Smooth muscle cell of bladder (primary cell): ENCODE data around the gene ZDHHC22. TPM values are rescaled to one million over a fixed set of nuclear protein-coding genes. Genes with fewer than 3 reads are reported as not detected.

Experiments
- total RNA-seq: library from RNA; depleted of rRNA; stranded (reverse); fragments of >200 nt; gene quantifications from 2 replicates; pipeline ENCODE4 v1.2.3, GENCODE V29; 2014

Gene ZDHHC22
- total RNA-seq: not detected in 2 replicates

GRCh38 chr14:77141214-77142004 is at the start of gene ZDHHC22:
TSS of gene ZDHHC22 (minus strand) at chr14:77141791. CDS start at chr14:77139738, 2,053 bp downstream.

GRCh38 chr14:77181603-77182437 is 40.2 kb upstream of the ZDHHC22 start, which contains the start of gene TMEM63C:
TSS of gene TMEM63C (plus strand) at chr14:77181798. CDS start at chr14:77218814, 37,016 bp downstream.

GRCh38 chr14:77097700-77098528 is 43.7 kb downstream of the ZDHHC22 start, which contains the start of gene CIPC:
TSS of gene CIPC (plus strand) at chr14:77098258. CDS start at chr14:77105709, 7,451 bp downstream.

Other genes starting within 250 kb of the ZDHHC22 start
- 29.7 and 33.4 TPM in 2 replicates for gene IRF2BPL, start 113.1 kb downstream of the ZDHHC22 start, total RNA-seq
- gene CIPC, start 43.5 kb downstream of the ZDHHC22 start, total RNA-seq: 7.5 and 10.2 TPM in 2 replicates
- 0.65 and 0.71 TPM in 2 replicates for gene TMEM63C, start 40.0 kb upstream of the ZDHHC22 start, total RNA-seq
- not detected in 2 replicates for gene NGB, start 129.4 kb upstream of the ZDHHC22 start, total RNA-seq
- 9.0 and 9.9 TPM in 2 replicates for gene POMT2, start 179.1 kb upstream of the ZDHHC22 start, total RNA-seq
- 24.4 and 48.8 TPM in 2 replicates for gene GSTZ1, start 179.2 kb upstream of the ZDHHC22 start, total RNA-seq
- 9.7 and 9.8 TPM in 2 replicates for gene TMED8, start 235.3 kb upstream of the ZDHHC22 start, total RNA-seq
- gene SAMD15, start 235.6 kb upstream of the ZDHHC22 start, total RNA-seq: 3.1 TPM in 2 replicates